Ureter (tissue), 1 donor: Measurements from ENCODE around the gene NANOGP8. TPM values are rescaled to one million over a fixed set of nuclear protein-coding genes. Genes with fewer than 3 reads are reported as not detected.
"Not testable (repeated sequence)": the region's sequence is repeated elsewhere in the genome, so short reads cannot be mapped to it uniquely, and the experiment has no call there.

ENCODE experiments used
- DNase-seq: peaks from one replicate; pipeline ENCODE4 v3.0.0-alpha.2; 2020; ENCODE audit warnings: low spot score
- total RNA-seq: library from RNA; stranded (reverse); gene quantifications from one replicate; pipeline ENCODE4 v1.2.4, GENCODE V29; 2023
- donor health status: DM: yes; HTN: yes; CAD: no.

Gene NANOGP8, protein sequence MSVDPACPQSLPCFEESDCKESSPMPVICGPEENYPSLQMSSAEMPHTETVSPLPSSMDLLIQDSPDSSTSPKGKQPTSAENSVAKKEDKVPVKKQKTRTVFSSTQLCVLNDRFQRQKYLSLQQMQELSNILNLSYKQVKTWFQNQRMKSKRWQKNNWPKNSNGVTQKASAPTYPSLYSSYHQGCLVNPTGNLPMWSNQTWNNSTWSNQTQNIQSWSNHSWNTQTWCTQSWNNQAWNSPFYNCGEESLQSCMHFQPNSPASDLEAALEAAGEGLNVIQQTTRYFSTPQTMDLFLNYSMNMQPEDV
- total RNA-seq: 4.6 TPM

DNA sequence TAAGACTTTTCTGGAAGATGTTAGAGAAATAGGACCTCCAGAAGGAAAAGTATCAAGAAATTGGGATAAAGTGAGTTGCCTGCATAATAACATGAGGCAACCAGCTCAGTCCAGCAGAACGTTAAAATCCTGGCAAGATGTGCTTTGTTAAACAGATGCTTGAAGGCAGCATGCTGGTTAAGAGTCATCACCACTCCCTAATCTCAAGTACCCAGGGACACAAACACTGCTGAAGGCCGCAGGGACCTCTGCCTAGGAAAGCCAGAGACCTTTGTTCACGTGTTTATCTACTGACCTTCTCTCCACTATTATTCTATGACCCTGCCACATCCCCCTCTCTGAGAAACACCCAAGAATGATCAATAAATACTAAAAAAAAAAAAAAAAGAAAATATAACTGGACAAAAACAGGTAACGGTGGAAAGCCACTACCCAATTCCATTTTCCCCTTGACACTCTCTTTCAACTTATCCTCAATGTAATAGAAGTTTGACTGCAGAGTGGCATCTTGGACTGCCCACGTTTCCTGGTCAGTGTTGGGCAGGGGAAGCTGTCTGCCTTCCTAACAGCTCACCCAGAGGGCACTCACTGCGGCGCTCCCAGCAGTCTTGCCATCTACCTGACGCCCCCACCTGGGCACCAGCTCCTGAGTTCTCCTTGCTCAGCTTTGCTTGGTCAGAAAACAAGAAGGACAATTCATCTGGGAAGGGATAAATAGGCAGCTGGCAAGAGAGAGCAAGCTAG lies at the start of gene NANOGP8:
Gene NANOGP8, minus strand, starts transcription at position 120 of the 744 bp plus-strand sequence. CDS start 185 bp downstream, outside the sequence.
- not testable (repeated sequence) for DNase-seq

DNA sequence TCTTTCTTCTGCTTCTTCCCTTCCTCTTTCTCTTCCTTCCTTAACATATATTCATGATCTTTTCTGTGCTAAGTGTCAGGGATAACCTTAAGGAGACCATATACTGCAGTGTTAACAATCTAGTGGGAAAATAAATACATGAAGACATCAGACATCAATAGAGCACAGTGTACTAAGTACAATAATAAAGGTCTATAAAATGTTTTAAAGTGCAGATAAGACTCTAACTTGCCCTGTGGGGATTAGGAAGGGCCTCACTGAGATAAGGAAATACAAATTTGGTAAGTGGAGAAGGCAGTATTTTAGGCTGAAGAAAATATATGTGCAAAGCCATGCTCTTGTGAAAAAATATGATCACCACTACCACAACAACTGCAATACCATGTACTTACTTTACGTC lies 49.2 kb upstream of the NANOGP8 start:
- DNase-seq: no peak

DNA sequence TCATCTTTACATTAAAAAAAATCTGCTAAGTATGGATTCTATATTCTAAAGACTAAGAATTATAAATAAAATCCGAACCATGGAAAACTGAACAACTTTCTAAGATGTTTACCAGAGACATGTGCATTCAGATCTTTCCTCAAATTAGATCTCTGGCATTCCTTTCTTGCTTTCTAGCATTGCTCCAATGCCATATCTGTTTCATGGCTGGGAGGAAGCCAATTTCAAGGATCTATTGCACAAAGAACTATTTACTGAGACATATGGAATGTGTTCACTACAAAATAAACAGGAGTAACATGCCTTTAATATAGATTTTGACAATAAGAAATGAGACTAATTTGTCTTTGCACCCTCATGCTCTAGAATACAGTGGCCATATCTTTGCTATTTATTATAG lies 45.1 kb upstream of the NANOGP8 start:
- no peak for DNase-seq

DNA sequence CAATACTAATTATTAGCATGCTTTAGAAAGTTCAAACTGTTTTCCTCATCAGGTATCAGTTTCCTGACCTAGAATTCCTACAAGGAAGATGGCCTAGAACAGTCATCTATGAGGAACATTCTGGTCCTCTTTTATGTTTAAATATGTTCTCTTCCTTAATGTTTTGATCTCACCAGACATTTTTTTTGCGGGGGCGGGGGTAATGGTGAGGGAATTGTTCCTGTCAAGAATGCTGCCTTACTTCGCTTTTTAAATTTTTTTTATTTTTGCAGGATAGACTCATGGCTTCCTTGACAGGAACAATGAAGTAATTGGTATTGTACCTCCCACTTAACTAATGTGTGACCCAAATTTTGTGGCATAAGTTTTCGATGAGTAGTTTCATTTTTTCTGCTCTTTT lies 44.3 kb upstream of the NANOGP8 start:
- no peak for DNase-seq

DNA sequence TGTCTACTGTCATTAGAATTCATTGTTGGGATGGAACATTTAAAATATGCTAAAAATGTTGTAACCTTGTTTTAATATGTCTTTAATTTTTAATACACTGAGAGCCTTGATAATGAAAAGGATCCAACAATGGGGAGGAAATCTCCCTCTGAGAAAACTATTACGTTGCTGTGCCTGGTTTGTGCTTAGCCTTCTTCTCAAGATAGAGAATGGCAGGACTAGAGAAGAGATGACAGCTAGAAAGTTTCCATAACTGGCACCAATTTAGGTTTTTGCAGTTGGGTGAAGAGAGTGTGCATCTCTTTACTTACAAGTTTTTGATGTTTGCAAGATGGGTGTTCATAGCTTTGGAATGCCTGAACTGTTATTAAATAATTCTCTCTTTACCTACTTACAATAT lies 42.6 kb upstream of the NANOGP8 start:
- no peak for DNase-seq

DNA sequence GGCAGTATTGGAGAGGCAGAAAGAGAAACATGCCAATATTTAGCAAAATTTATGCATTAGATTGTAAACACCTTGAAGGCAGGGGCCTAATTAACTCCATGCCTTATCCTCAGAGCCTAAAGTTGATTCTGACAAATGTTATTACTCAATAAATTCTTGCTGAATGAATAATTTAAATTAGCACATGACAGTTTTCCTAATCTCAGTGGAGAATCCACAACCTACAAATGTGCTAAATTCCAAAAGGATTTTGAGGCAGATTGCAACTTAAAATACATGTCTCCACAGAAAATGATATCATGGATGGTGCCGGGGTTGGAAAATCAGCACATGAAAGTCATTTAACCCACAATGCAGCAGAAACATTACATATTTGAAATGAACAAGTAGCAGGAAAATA lies 41.1 kb upstream of the NANOGP8 start:
- no peak for DNase-seq

DNA sequence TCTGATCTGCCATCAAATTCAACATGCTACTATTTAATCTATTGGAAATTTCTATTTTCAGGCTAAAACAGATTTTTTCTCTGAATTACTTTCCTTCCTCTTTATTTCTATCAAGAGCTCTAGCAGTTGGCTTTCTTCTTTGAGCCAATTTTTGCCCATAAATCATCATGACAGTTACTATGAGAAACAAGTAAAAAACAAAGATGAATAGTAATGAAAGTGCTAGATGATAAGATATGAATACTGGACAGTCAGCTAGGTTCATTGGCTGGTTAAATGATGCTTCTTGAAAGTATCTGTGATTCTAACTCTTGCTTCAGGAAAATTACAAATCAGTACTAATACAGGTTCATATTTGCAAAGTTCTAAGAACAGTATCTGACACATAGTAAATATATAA lies 38.6 kb upstream of the NANOGP8 start:
- DNase-seq: no peak

DNA sequence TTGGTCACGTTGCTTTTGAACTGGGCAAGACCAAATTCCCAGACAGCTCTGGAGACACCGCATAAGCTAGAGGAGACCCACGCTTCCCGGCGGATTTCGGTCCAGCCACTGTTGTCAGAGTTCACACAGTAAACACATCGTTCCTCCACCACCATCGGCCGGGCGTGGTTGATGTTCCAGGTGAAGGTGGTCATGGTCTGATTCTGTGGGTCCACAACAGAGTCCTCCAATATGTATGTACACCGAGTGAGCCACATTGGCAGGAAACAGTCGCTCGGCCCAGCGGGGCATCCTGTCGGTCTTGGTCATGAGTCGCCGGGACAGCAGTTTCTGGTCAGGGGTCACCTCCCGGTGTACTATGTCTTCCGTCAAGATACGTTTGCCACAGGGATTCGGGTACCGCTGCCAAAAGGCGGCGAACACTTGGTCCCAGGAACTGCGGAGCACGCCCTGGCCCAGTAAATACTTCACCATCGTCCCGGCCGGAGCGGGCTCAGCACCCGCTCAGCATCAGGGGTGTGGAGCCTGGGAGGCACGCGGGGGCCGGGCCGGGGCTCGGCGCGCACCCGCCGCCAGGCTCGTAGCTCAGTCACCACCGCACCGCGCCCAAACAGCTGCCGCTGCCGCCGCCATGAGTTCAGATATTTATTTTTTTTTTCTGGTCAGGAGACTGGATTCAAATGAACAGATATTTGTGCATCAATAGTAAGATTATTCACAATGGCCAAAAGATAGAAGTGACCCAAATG lies 36.7 kb upstream of the NANOGP8 start:
- DNase-seq: no peak

DNA sequence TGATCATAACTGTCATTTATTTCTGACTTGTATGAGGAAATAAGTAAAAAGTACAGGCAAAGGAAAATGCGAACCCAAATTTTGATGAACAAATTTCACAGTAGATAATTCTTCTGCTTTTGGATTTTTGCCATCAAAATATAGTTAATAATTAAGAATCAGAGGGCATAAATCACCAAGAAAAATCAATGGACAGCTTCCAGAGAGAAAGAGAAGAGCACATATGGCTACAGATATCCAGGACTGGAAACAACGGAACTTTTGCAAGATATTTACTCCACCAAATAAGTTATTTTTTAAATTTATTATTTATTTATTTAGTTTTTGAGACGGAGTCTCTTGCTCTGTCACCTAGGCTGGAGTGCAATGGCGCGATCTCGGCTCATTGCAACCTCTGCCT lies 35.1 kb upstream of the NANOGP8 start:
- no peak for DNase-seq

DNA sequence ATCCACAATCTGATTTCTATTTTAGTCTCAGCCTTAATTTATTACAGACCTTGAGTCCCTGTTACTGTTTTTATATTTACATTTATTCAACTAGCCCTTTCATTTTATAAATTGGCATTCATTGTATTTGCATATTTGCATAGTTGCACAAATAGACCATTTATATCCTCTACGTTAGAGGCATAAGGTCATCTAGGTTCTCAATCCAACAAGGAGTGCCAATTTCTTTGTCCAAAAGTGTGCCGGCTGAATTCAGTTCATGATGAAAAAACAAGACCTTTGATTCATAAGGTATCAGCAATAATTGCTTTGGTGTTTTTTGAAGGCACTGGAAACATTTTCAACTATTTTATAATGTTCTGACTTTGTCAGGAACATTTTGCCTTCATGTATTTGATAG lies 33.9 kb upstream of the NANOGP8 start:
- DNase-seq: no peak

DNA sequence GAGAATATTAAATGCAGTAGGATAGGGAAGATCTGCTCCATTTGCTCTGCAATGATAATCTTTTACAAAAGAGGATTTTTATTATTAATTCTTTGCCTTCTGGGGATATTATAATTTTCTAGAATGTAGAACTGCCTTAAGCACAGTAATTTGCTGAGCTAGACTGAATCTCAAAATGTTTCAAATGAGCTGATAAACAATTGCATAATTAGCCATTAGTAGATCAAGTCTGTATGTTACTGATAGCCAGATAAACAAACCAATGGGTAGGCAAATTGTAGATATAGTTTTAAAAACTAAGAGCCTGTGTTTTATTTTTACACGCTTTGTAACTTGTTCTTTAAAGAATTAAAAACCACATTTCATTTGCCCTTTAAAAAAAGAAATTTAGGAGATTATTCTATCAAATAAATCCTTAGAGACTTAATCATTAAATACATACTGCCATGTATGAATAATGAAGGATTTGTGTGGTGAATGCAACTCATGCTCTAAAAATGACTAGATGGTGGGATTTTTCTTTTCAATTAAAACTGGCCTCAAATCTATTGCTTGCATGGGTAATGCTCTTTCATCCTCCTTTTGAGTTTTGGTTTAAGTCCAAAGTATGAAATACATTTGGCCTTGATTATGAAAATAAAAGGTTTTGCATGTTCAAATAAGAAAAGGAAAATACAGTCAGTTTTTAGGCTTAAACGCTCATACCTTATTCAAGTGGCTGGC lies 32.6 kb upstream of the NANOGP8 start:
- no peak for DNase-seq

DNA sequence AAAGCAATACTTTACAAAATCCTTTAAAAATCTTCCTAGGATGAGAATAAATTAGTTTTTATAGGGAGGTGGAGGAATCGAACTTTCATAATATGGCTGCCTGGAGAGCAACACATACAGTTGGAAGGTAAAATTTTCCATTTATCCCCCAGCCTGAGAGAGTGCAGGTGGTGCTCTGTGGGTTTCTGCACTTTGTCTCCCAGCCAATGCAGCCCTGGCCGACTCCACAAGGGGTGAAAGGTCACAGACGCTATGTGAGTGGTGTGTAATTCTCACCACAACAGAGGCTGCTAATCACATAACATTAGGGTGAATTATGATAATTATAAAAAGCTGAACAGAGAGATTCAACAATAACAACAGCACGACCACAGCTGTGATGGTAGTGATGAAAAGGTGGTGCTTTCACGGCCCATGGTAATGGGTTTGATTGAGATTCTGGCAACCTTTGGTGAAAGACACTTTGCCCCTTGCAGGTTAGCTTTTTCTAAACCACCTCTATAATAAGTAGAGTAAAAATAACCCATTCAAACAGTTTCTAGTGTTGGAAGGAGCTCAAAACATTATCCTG lies 30.1 kb upstream of the NANOGP8 start:
- DNase-seq: no peak

DNA sequence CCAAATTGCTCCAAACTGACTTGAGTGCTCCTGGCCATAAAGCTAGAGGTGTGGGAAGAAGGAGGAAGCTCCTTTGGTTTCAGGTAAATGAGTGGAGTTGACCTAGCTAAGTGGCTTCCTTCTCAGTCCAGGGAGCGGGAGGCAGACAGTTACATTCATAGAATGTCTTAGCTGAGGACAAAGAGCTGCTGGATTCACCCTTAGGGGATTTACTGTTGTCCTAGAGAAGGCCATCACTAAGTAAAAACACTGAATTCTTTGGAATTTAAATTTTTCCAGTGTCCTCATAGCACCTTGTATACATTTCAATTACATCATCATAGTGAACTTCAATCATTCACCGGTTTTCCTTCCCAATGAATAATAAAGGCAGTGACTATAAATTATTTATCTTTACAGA lies 27.3 kb upstream of the NANOGP8 start:
- no peak for DNase-seq

DNA sequence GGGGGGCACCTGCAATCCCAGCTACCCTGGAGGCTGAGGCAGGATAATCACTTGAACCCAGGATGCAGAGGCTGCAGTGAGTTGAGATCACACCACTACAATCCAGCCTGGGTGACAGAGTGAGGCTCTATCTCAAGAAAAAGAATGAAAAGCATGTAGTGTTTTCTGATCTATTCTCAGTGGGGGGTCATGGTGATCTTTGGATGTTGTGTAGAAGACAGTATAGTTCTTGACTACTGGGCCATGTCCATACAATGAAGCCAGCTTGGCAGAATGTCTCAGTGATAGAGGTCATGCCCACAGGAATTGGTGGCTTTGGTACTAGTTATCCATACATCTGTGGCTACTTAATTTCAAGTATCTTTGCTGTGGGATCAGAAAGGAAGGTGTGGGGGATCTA lies 26.8 kb upstream of the NANOGP8 start:
- DNase-seq: no peak

DNA sequence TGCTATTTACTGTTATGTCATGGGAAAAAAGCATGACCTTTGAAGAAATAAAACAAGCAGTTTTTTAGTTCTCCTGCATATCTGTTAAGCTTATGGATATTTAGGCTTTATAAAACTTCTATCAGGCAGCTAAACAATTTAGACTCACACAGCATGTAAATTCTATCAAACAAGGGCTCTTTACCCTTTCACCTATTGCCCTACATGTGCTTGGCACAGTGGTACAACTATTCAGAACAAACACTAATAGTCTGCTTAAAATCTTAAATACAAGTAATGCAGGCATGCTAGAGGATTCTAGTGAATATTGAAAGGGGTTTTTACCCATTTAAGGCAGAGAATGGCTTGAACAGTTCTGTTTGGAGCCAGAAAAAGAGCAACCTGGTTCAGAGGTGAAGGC lies 23.4 kb upstream of the NANOGP8 start:
- DNase-seq: no peak

DNA sequence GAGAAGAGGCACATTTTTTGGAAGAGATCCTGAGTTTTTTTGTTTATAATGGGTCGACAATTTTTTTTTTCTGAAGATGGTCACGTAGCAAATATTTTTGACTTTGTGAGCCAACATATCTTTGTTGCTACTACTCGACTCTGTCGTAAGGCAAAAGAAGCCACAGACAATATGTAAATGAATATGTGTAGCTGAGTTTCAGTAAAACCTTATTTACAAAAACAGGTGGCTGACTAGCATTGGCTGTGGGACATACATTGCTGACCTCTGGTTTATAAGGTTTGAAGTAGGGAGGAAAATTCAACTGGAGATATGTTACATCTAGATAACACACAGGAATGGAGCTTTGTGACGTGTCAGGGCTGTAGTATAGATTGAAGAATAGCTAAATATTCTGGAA lies 22.5 kb upstream of the NANOGP8 start:
- no peak for DNase-seq

DNA sequence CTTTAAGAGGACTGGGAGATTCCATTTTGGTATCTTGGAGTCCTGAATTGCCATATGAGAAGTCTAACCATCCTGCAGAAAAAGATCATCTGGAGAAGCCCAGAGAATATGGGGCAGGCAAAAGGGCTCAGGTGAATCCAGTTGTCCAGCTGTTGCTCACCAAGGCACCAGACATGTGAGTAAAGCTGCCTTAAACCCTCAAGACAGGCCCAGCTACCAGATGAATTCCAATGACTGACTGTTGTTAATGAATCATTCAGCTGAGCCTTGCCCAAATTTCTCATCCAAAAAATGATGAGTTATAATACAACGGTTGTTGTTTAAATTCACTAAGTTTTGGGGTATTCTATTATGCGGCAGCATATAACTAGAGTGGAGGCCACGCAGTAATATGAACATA lies 22.0 kb upstream of the NANOGP8 start:
- no peak for DNase-seq

DNA sequence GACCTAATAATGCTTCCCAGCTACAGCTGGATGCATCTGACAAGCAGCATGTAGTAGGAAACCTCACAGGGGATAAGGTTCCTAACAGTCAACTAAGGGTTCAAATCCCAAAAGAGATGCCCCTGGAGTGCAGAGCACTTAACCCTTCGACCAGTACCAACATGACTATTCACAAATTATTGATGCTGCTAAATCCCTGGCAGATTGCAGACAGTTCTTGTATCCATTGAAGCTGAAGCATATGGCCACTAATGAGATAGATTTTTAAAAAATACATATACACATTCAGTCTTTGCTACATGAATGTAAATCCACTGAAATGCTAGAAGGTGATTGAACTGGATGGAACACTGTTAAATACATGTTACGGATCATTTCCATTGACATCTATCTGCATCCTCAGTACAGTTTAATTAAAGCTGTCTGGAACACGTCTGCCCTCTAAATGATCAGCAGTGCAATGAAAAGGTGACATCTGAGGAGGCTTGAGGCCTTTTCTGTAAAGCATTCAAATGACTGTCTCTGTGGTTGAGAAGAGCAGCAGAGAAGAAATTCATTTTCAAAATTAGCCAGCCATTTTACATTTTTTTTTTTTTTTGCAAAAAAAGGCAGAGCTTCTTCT lies 19.5 kb upstream of the NANOGP8 start:
- DNase-seq: no peak

DNA sequence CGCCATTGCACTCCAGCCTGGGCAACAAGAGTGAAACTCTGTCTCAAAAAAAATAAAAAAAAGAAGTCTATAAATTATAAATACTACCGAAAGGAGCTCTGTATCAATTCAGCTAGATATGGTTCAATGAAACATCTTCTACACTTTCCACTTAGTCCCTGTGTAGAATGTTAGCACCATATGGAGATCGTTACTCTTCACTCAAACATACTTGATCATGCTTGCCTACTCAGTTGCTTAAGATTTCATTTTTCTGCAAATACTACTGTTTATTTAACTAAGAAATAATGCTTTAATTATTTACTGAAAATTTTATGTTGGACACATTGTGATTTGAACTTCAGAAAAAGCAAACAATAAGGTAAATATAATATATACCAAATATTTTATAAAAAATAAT lies 17.1 kb upstream of the NANOGP8 start:
- no peak for DNase-seq

DNA sequence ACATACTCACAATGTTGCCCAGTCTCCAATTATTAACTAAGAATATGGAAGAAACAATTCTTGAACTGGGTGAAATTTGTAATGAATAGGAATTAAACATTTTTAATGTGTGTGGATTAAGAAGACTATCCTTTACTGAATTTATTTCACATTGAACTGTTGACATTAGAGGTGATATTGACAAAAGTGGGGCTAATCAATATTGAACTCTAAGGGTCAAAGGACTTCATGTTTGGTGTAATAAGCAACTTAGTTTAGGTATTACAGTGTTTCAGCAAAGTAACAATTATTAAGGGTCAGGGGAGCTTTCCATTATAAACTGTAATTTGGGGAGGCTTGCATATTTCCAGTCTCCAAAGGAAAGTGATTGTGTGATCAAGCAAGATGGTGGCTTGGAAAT lies 16.2 kb upstream of the NANOGP8 start:
- DNase-seq: no peak

DNA sequence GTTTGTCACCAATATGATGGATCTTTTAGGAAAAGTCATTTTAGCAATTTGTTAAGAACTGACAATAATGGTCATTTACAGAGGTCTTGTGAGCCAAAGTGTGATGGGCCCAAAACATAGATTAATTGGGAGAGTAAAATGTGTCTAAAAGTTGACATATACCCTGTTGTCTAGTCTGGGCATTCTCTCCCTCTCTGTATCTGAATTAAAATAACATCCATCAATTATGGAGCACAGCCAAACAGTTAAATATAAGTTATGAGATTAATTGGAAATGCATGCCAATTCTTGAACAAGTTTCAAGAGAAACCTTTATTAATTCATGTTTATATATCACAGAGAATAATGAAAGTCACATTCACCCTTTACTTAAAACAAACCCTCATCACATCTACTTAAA lies 13.6 kb upstream of the NANOGP8 start:
- DNase-seq: no peak
